HG03108 (cell line): ENCODE results near the gene ATP6V0A1.
"Not testable (repeated sequence)": the region's sequence is repeated elsewhere in the genome, so short reads cannot be mapped to it uniquely, and the experiment has no call there.

ENCODE experiments used
- ATAC-seq: cut with Tn5 transposase; IDR thresholded peaks from one replicate; pipeline ENCODE4 v1.9.1; 2021; ENCODE audit warnings: moderate library complexity; ENCODE audit not compliant: unreplicated experiment

Gene ATP6V0A1

GRCh38 chr17:42458497-42459255 is at the start of gene ATP6V0A1:
TSS of gene ATP6V0A1 (plus strand) at chr17:42458878. CDS start at chr17:42460895, 2,017 bp downstream.
- peak; percentile 67 for ATAC-seq

- no peak for ATAC-seq
Observed at GRCh38 chr17:42409523-42410318, 49.0 kb upstream of the ATP6V0A1 start.

- no peak for ATAC-seq
Observed at GRCh38 chr17:42410319-42410685, 48.4 kb upstream of the ATP6V0A1 start.

DNA sequence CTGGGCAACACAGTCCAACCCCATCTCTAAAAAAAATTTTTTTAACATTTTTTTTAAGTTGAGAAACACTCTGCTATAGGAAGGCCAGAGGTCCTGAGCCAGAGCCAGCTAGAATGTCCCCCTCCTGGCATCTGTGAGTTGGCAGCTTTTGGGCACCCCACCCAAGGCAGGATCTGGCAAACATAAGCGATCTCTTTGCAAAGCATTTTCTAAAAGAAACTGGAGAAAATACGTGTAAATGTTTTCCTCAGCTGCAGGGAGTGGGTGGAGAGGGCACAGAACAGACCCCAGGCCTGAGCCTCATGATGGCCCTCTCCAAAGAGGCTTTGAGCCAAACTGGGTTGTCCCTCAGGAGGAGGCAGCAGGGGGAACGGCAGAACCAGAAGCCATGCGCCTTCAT is 47.3 kb upstream of the ATP6V0A1 start:
- ATAC-seq, result no peak

GRCh38 chr17:42411905-42412679 is 46.6 kb upstream of the ATP6V0A1 start:
- no peak for ATAC-seq

DNA sequence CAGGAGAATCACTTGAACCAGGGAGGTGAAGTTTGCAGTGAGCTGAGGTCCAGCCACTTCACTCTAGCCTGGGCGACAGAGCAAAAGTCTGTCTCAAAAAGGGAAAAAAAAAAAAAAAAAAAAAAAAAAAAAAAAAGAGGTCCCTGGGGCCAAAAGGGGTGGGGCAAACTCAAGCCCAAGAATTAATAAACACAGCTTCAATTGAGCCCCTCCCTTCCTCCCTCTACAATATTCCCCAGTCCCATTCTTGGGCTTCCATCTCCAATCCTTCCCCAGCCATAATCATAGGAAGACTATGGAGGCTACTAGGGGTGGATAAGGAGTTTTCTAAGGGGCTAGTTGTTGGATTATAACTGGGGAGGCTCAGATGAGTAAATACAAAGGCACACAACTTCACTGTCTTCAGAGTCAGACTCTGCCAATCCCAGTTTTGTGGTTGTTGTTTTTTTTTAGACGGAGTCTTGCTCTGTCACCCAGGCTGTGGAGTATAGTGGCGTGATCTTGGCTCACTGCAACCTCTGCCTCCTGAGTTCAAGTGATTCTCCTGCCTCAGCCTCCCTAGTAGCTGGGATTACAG is 45.1 kb upstream of the ATP6V0A1 start:
- ATAC-seq, result no peak

DNA sequence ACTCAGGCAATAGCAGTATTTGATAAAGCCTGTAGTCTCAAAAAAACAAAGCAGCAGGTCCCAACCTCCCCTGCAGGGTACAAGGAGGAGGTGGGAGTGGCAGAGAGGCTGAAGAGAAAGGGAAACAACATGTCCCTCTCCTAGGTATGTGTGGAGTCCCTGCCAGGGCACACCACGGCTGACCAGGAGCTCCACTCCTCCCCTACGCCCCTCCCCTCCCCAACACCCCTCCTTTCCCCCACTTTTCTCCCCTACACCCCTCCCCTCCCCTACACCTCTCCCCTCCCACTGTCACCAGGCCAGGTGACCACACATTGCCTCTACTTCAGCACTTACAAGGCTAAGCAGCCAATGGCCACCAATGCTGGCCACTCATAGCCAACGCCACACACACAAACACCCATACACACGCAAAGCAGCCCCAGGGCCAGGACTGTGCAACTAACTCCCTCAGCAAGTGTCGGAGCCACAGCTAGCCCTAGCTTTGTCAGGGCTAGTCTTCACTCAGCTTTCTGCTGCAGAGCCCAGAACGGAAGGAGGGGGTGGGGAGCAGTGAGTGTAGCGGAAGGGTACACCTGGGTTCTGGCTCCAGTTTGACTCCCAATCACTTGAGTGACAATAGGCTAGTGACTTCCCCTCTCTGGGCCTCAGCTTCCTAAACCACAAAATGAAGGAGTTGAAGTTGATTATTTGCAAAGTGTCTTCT is 43.8 kb upstream of the ATP6V0A1 start:
- peak; percentile 59 for ATAC-seq

DNA sequence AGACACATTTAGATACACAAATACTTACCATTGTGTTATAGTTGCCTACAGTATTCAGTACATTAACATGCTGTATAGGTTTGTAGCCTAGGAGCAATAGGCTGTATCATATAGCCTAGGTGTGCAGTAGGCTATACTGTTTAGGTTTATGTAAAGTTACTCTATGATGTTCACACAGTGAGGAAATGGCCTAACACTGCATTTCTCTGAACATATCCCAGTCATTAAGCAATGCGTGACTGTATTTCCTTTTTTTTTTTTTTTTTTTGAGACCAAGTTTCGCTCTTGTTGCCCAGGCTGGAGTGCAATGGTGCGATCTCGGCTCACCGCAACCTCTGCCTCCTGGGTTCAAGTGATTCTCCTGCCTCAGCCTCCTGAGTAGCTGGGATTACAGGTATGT is 40.7 kb upstream of the ATP6V0A1 start:
- ATAC-seq, result not testable (repeated sequence)

DNA sequence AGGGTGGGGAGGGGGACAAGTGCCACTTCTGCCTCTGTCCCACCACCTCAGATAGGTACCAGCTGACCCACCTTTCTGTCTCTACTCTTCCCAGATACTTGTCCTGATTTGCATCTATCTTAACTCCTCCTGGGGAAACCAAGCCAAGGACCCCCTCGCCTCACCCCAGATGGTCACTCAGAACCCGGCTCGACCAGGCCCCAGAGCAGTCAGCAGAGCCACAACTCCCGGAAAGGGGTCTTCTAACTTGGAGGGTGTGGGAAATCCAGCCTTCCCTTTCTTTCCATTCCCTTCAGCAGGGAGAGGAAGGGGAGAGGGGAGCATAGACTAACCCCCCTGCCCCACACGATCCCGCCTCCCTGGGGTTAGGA is 37.6 kb upstream of the ATP6V0A1 start:
- no peak for ATAC-seq

DNA sequence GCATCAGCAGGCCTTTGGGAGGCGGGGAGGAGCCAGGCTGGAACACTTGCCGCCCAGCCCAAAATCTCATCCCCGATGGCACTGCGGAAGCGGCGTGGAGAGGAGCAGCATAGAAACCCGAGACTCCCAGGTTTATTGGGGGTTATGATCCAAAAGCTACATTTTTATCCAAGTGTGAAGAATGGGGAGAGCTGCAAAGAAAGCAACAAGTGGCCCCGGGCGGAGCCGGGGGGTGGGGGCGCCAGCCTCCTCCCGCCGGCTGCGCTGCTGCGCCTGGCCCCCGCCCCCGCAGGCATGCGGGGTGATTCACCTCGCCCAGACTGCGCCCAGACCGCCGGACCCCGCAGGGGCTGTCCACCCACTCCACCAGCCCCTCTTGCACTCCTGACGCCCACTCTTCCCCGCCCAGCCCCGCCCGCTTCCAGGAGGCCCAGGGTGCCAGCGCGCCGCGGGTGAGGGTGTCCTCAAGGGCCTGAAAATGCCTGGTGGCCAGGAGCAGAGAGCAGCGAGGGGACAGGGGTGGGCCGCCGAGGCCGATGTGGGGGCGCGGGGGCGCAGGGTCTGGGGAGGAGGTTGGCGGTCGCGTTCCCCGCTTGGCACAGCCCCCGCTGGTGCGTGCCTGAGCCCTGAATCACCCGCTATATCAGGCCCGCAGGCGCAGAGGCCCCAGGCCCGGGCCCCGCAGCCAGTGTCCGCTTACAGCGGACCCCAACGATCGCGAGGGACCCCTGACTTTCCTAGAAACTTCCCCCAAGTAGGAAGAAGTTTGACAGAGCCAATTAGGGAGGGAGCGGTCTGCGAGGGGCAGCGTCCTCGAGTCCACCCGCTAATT is 37.0 kb upstream of the ATP6V0A1 start:
- ATAC-seq, result no peak

GRCh38 chr17:42422412-42422957 is 36.2 kb upstream of the ATP6V0A1 start:
- ATAC-seq, result no peak

DNA sequence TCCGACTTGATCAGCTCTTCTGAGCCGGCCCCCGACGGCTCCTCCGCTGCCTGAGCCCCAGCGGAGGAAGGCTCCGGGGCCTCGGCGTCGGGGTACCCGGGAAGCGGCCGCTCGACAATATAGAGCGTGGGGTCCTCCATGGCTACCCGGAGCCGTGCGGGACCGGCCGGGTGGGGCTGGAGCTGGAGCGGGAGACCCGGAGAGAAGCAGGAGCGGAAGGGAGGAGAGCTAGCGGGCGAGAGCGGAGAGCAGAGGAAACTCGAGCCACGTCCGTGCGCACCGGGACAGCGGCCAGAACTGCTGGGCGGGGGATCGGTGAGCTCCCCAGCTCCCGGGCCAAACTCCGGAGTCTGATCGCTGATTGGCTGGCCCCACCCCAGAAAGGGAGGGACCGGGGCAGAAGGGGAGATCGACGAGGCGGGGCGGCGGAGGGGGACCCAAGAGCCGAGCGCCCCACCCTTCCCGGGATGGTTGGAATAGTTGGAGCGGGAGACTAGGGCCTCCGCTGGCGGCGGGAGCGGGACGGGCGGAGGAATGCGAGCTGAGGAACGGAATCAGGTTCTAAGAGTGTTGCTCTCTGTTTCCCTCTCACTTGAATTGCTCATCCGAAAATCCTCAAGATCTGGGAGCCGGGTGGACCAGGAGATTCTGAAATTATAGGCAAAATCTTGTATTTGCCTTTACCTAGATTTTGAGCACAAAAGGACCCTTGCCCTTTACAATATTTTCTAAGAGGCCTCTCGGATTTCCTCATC is 35.5 kb upstream of the ATP6V0A1 start, which contains the start of gene CAVIN1:
CAVIN1 (minus strand) TSS at position 299 of the 755 bp plus-strand sequence; CDS start at position 140, 159 bp downstream.
- ATAC-seq, result no peak

DNA sequence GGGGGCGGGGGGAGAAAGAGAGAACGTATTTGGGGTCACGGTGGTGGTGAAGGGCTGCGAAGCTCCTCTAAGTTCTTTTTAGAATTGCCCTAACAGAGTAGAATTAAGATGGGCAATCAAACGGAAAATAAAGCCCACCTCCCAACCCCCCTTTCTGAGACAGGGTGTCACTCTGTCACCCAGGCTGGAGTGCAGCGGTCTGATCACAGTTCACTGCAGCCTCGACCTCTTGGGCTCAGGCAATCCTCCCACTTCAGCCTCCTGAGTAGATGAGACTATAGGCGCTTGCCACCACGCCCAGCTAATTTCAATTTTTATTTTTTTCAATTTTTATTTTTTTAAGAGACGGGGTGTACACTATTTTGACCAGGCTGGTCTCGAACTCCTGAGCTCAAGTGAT is 34.9 kb upstream of the ATP6V0A1 start:
- ATAC-seq, result no peak

- ATAC-seq, result no peak
Observed at GRCh38 chr17:42424991-42425610, 33.6 kb upstream of the ATP6V0A1 start.

GRCh38 chr17:42428141-42428944 is 30.3 kb upstream of the ATP6V0A1 start:
- no peak for ATAC-seq

- ATAC-seq, result no peak
Observed at GRCh38 chr17:42429726-42430447, 28.8 kb upstream of the ATP6V0A1 start.

DNA sequence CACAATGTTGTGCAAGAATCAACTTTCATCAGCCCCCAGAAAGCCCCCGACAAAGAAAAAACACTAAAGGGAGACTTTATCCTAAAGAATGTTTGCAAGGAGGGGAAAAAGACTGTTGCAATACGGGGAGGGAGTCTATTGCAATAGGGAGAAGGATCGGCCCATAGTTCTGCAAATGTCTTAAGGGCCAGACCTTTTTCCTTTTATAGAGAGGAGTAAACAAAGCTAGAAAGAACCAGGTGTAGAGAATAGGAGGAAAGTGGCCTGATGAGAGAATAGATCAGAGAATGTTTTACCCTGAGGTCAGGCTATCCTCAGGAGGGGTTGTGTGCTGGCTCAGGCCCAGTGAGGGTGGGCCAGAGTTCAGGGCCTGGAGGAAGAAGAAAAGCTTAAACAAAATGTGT is 26.9 kb upstream of the ATP6V0A1 start:
- no peak for ATAC-seq
